Islet of Langerhans (tissue), 1 donor: Measurements from ENCODE around the gene DET1.
"Not testable (repeated sequence)": the region's sequence is repeated elsewhere in the genome, so short reads cannot be mapped to it uniquely, and the experiment has no call there.

ENCODE experiments used
- FAIRE-seq: peaks from one replicate; lab custom pipeline; 2011; peaks lifted over from hg19 to GRCh38; lab: Jason Lieb, UNC

DET1 gene

DNA sequence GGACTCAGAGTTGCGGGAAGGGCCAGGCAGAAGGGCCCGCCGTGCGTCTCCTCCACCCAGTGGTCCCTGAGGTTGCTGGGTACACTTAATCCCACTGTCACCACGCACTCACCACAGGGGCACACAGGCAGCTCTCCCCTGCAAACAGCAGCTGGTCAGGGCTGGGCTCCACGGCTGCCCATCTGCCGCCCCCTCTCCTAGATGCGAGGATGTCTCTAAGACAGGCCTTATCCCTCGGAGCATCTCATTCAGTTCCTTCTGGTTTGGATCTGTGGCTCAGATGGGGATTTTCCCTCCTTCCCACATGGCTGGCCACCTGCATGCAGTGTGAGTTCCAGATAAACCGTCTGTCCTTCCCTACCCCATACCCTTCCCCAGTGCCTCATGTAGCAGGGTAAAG lies 52.6 kb downstream of the DET1 start:
- FAIRE-seq = no peak

DNA sequence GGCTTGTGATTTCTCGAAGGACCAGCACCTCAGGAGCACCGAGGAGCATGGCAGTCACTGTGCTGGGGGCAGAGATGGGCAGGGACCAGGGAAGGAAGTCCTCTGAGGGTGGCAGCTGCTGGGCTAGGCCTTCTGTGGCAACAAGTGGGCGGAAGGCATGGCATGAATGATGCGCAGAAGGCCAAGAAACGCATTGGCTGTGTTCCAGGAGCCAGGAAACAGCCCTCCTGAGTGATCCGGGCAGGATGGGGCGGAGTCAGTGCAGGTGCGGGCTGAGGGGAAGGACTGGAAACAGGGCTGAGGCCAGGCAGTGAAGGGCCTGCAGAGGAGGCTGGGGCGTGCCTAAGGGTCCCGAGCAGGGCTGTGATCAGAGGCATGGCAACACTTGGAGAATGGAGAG lies 55.3 kb downstream of the DET1 start:
- no peak for FAIRE-seq

DNA sequence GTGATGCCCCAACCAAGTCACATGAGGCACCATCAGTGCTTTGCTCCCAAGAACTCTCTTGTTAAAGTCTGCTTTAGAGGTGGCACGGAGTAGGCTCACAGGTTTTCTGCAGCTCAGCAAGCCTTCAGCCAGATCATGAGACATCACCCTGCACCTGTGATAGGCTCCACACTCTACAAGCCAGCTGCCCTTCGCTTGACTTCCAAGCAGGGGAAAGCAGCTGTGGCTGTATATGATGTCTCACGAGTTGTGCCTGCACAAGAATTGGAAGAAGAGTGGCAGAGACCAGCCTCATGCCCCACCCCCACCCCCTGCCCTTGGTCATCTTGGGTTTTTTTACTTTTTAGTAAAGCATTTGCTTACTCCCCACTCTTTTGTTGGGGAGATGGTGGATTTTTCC lies 56.4 kb downstream of the DET1 start:
- no peak for FAIRE-seq

DNA sequence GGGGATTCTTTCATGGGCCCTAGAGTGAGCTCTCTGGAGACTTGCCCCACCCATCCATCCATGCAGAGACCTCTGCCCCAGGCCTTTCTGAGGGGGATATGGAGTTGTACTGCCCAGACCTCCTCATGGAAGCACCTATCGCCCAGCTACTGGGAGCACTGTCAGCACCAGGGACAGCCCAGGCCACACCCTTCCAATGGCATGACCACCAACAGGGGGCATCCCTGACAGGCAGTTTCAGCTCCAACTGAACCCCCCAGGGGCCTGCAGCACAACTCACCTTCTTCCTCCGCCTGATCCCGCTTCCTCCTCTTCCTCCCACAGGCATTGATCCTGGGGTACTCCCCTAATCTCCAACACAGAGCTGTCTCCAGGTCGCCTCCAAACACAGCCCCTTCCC lies 57.2 kb downstream of the DET1 start:
- no peak for FAIRE-seq

DNA sequence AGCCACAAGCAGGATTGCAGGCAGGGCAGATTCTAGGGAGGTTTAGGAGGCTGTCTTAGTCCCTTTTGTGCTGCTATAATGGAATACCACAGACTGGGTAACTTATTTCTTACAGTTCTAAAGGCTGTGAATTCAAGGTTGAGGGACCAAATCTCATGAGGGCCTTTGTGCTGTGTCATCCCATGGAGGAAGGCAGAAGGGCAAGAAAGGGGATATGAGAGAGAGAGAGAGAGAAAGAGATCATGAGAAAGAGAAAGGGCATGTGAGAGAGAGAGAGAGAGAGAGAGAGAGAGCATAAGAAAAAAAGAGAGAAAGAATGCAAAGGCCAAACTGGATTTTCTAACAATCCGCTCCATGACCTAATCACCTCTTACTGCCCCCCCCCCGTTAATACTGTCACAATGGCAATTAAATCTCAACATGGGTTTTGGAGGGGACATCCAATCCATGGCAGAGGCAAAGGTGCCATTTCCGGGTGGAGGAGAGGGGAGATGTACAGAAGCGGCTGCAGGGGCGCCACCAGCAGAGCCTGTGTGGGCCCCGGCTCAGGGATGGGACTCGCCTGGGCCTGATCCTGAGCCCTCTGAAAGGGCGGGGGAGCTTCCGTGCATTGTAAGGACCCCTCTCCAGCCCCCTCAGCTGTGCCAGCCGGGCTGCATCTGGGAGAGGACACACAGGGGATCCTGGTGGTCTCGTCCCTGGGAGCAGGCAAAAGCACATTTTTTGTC lies 58.5 kb downstream of the DET1 start:
- no peak for FAIRE-seq

DNA sequence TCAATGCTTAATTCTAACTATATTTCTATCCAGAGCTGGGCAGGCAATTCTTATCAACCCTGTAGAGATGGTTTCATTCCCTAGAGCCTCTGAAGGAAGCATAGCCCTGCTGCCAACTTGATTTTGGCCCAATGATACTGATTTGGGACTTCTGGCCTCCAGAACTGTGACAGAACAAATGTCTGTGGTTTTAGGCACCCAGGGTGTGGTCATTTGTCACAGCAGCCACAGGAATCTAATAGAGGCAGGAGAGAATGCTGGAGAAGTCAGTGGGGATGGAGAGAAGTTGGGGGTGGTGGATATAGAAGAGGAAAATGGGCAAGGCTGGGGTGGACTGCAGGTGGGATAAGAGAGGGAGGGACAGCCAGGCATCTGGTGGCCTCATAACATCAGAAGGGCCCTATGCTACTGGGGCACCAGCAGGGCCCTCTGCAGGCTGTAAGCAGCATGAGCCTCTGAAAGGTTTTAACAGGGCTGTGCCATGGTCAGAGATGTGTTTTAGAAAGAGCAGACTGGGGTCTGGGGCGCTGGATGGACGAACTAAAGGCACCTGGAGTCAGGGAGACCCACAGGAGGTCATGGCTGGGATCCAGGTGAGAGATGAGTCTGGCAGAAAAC lies 59.2 kb downstream of the DET1 start:
- no peak for FAIRE-seq

DNA sequence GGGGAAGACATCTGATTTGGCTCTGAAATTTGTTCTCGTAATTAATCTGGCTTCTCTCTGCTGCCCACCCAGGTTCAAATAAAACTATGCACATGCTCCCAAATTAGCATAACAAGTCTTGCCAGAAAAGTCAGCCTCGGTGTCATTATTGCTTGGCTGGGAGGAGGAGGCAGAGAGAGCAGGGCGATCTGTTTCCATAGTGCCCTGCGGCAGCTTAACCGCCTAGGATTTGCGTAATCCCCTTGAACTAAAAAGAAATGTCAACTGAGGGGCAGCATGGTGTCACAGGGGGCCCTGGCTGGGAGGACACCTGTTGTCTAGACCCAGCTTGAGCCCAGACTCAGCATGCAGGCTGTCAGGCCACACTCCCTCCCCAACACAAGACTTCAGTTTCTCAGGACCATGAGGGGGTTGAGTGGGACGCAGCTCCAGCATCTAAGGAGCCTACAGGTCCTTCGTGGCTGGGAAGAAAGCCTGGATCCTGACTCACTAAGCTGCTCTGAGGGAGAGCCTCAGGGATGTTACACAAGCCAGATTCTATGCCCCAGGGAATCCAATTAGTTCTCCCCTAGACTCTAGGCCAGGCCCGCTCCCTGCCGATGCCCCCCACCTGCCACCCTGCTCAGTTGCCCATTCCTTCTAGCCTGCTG lies 61.7 kb downstream of the DET1 start:
- no peak for FAIRE-seq

DNA sequence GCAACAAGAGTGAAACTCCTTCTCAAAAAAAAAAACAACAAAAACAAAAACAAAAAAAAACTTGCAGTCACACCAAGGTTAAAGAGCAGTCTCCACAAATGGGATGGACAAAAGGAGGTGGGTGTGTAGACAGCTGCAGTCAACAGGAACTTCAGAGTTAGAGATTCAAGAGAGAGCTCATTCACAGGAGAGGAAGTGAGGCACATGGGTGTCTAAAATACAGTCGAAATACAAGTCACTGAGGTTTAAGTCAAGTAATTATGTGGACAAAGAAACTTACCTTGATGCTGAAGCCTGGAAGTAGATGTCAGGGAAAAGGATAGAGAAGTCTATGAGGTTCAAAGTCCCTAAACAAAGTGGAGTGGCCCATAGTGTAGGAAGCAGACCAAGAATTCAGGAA lies 64.2 kb downstream of the DET1 start:
- no peak for FAIRE-seq

DNA sequence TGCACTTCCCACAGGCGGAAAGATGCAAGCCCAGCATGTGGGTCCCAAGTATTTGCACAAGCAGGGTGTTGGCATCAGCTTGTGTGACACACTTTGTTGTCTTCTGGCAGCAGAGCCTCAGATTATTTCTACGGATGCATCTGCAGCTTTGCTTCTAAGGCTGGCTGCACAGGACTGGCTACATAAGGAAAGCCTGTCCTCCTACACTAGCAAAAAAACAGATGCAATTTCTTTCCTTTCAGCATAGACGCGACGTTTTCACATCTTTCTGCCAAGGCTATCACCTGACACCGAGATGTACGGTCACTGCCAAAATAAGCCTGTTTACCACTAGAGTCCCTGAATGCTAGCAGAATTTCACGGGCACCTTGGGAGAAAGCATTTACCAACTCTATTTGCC lies 65.5 kb downstream of the DET1 start:
- FAIRE-seq = no peak

DNA sequence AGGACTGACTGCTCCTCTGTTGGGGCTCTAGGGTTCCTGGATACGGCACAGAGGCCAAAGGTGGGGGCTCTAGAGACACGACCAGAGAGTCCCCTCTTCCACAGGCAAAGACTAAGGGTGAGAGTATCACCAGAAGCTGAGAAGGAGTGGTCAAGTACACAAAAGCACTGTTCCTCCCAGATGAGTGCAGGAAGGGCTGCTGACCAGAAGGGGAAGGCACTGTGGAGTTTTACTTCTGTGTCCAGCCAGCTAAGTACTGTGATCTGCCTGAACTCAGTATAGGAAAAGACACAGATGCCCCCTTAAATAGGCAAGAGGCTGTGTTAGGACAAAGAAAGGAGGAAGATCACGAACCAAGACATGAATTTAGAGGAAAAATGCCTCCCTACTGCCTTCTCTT lies 67.3 kb downstream of the DET1 start:
- no peak for FAIRE-seq

DNA sequence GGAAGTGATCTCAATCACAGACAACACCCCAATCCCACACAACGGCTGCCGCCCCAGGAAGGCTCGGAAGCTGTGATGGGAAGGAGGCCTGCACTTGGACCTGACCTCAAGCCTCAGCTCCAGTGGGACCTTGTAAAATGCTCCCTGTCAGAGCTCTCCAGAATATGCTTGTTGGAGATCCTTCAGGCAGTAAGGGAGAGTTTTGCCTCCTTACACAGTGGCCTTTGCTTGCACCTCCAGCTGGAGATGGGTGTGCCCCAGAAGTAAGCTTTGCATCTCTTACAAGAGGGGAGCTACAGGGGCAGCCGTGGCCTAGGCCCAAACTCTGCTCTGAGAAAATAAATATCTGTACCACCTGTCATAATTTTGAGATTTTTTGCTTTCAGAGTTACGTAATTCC lies 68.6 kb downstream of the DET1 start:
- FAIRE-seq = no peak

DNA sequence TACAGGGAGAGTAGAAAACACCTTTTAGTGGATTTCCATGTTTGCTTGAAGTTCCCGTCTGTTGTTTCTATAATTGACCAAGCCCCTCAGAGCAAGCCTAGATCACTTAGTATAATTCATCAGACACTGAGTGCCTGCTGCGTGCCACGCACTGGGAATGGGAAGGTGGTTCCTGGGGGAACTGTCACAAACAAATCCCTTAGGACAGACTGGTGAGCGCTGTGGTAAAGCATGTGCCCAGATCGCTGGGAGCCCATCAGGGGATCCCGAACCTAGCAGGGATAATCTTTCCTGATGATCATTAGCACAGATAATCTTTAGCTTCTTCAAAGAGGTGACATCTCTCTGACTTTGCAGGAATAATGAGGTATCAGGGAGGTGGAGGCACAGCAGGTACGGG lies 69.4 kb downstream of the DET1 start:
- FAIRE-seq = no peak

DNA sequence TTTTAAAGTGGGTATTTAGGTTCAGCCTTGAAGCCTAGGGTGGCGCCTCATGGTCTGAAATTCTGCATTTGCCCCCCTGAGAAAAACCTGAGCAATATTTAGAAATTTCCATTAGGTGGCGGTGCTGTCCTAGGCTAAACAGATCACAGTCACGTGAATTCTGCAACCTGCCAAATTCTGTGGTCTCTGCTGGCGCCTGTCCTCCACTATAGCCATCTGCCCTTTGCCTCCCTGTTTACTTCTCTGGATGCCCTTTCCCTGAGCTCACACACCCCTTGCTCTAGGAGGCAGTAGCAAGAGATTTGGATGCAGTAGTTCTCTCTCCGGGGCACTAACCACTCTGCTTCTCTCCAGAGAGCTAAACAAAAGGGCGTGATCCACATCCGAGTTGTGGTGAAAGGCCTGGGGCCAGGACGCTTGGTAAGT lies 69.8 kb downstream of the DET1 start:
- FAIRE-seq = peak; percentile 76

DNA sequence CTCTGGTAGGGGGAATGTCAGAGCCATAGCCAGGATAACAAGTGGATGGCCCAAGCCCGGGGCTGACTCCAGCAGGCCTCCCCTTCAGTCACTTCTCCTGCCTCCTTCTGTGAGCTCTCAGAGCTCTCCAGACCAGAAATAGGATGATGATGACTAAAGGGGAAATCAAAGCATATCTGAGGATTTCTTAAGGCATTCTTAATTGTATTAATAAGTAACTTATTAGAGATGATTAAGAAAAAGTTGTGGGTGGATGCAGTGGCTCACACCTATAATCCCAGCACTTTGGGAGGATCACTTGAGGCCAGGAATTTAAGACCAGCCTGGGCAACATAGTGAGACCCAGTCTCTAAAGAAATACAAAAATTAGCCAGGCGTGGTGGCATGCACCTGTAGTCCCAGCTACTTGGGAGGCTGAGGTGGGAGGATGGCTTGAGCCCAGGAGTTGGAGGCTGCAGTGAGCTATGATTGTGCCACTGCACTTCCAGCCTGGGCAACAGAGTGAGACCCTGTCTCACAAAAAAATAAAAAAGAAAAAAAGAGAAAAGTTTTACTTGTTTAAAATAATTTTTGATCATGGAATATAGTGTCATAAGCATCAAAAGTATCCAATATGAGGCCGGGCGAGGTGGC lies 72.7 kb downstream of the DET1 start:
- FAIRE-seq = not testable (repeated sequence)

DNA sequence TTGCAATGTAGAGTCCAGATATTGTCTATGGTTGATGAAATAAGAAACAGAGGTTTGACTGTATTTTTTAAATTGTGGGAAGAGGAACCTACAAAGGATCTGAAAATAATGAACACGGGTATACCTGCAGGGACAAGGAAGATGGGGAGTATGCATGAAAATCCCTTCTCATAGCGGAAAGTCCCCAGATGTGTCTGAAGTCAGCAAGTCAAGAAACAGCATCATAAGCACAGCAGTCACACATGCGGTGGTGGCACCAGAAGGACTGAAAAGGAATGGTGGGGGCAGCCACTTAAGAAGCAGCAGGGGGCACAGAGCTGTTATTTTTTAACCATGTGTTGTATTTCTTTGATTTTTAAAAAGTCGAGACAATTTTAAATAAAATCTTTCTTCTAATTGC lies 74.3 kb downstream of the DET1 start:
- no peak for FAIRE-seq

DNA sequence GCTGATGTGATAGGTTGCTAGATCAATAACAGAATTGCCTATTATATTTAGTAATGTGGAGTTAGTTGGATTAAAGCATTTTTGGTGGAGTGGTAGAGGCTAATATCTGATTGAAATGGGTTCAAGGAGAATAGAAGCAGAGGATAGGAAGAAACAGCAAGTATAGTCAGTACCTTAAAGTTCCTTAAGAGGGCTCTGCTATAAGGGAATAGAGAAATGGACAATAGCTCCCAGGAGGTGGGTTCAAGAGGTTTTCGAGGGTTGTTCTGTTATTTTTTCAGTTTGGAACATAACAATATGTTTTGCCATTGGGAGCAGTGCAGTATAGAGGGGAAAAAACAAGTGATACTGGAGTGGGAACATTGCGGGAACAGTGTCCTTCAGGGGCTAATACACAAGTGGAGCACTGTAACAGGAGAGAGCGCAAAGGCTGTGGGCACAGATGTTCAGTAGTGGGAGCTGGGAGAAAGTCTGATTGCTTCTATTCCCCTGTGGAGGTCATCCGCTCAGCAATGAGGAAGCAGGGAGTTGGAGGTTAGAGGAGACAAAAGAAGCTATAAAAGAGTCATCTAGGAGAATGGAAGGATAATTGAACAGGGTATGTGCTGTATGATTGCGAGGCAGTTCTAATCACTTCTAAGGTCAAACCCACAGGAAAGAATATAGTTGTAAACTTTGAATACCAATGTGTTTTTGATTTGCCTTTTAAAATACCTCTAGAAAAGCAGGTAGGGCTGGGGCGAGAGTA lies 75.7 kb downstream of the DET1 start:
- no peak for FAIRE-seq

DNA sequence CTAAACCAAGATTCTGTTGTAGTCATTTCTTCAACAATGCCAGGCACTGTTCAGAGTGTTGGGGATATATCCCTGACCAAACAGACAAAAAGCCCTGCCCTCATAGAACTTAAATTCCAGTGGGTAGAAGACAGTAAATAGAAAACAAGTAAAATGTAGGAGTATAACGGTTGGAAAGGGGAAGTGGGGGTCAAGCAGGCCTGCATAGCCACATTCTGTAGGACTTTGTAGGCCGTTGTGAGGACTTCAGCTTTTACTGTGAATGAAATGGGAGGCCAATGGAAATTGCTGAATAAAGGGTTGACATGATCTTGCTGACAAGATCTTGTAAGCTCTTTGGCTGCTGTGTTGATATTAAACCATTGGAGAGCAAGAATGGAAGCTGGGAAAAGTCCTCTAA lies 77.2 kb downstream of the DET1 start:
- FAIRE-seq = no peak

DNA sequence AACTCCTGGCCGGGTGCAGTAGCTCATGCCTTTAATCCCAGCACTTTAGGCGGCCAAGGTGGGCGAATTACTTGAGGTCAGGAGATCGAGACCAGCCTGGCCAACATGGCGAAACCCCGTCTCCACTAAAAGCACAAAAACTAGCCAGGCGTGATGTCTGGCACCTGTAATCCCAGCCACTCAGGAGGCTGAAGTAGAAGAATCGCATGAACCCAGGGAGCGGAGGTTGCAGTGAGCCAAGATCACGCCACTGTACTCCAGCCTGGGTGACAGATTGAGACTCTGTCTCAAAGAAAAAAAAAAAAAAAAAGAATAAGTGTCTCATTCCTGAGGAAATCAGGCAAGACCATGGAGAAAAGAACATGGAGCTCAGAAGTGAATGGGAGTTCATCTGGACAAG lies 77.8 kb downstream of the DET1 start:
- not testable (repeated sequence) for FAIRE-seq

DNA sequence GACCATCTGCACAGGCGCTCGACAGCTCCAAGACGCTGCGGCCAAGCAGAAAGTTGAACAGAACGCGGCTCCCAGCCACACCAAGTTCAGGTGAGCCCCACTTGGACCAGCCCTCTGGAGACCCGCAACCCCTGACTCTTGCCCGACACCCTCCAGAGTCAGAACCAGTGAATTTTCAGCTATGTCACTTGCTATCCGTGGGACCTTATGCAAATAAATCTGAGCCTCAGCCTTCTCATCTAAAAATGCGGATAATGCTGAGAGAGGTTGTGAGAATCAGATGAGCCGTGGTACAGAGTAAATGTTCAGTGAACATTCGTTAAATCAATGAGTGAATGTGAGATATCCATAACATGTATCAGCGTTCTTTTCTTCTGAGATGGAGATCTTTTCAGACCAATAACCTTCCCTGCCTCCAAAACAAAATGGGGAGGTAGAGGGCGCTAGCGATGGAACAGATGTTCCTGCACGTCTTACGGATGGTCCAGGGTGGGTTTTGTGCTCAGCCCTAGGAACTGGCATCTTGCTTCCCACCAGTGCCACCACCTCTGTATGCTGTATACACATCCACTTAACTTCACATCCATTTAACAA lies 78.4 kb downstream of the DET1 start:
- no peak for FAIRE-seq

DNA sequence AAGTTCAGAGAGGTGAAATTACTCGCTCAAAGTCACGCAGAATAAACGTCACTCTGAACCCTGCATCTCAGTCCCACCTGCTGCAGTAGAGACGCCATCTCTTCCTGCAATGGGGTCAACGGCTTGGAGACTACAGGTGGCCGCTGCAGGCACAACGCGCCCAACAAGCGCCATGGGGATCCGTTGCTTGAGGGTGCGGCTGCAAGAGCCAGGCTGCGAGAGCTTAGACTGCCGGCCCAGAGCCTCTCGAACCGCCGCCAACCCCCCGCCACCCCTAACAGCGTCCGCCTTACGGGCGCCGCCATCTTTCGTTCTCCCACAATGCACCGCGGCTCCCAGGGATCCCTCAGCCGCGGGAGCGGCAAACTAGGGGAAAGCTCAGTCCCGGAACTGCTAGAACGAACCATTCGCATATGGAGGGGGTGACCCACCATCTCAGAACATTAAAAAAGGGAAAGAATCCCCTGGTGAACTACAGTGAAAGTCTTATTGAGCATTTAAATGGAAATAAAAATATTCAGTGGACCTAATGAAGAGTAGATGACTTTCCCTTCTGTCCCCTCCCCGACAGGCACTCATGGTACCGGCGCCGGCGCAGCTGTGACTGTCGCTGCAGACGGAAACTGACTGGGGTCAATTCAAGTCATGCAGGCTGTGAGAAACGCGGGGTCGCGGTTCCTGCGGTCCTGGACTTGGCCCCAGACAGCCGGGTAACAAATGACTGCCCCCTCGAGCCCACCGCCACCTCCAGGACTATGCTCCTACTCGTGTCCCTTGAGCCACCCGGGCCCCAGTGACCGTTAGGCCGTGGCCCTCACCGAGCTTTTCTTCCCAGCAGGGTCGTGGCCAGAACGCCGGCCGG lies 79.2 kb downstream of the DET1 start, which contains the start of the genes MRPL46 and MRPS11:
TSS of gene MRPL46 (minus strand) at position 316 of the 862 bp plus-strand sequence. CDS start at position 305, 11 bp downstream.
TSS of gene MRPS11 (plus strand) at position 636 of the 862 bp plus-strand sequence. CDS start at position 646, 10 bp downstream.
- FAIRE-seq = peak; percentile 5
